Activated naive CD4-positive, alpha-beta T cell treated with anti-CD3 and anti-CD28 coated beads for 36 hours (primary cell): ENCODE measurements around the gene ORM1. TPM values are rescaled to one million over a fixed set of nuclear protein-coding genes. Genes with fewer than 3 reads are reported as not detected.

Experiments used
- CTCF ChIA-PET: fragments of 350-600 bp; sonication (Branson Sonifier 250); formaldehyde crosslinking; loops from one replicate; lab custom pipeline; 2021; ENCODE audit warnings: antibody characterized with exemption; lab: Charles Lee
- DNase-seq: peaks from one replicate; pipeline ENCODE4 v3.0.0-alpha.2; 2020
- H3K27ac Mint-ChIP-seq: one replicate; pipeline ENCODE4 v1.8.0; 2021; ENCODE audit warnings: mild to moderate bottlenecking, mixed read lengths
- H3K27me3 Mint-ChIP-seq: one replicate; pipeline ENCODE4 v1.8.0; 2021; ENCODE audit warnings: low read depth, mixed read lengths
- H3K36me3 Mint-ChIP-seq: one replicate; pipeline ENCODE4 v1.8.0; 2021; ENCODE audit warnings: low read depth, mixed read lengths
- H3K4me1 Mint-ChIP-seq: one replicate; pipeline ENCODE4 v1.8.0; 2021; ENCODE audit warnings: low read depth, mixed read lengths
- H3K4me3 Mint-ChIP-seq: one replicate; pipeline ENCODE4 v1.8.0; 2021; ENCODE audit warnings: mild to moderate bottlenecking, moderate library complexity, mixed read lengths
- H3K9me3 Mint-ChIP-seq: one replicate; pipeline ENCODE4 v1.8.0; 2021; ENCODE audit warnings: mixed read lengths
- intact Hi-C: fragments of 100-400 bp; cut with micrococcal nuclease; formaldehyde crosslinking; loops from one replicate; pipeline ENCODE4 v1.15.1; 2023
- total RNA-seq, 2 experiments: library from RNA; stranded (reverse); gene quantifications; one replicate each; pipeline ENCODE4 v1.2.3, GENCODE V29; 2021

ORM1 gene
- total RNA-seq, 2 experiments from 2014 or later = not detected

DNA sequence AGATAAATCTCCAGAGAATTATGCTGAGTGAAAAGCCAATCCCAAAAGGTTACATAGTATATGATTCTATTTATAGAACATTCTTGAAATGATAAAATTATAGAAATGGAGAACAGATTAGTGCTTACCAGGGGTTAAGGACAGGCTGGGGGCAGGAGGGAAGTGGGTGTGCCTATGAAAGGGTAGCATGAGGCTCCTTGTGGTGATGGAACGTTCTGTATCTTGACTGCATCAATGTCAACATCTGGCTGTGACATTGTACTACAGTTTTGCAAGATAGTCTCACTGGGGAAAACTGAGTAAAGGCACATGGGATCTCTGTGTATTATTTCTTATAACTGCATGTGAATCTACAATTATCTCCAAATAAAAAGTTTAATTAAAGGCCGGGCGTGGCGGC, 29.0 kb downstream of the ORM1 start:
- Mint-ChIP-seq H3K27me3 (no peaks in the 10 kb centered on the region), H3K4me1 (peaks cover 52% of the 10 kb centered on the region), H3K36me3 (peaks cover 57% of the 10 kb centered on the region), H3K4me3 (no peak overlapping the region), H3K9me3 (no peaks in the 10 kb centered on the region), H3K27ac (peak overlapping the region; percentile 79)
- DNase-seq = no peak
- intact Hi-C loops = no loop called here
- CTCF ChIA-PET = interaction anchor here (1.2 to 1.5 kb wide), 2 partner anchors 13 to 38 kb away, joined by 4 to 5 read pairs; no protein-coding TSS in a partner anchor

DNA sequence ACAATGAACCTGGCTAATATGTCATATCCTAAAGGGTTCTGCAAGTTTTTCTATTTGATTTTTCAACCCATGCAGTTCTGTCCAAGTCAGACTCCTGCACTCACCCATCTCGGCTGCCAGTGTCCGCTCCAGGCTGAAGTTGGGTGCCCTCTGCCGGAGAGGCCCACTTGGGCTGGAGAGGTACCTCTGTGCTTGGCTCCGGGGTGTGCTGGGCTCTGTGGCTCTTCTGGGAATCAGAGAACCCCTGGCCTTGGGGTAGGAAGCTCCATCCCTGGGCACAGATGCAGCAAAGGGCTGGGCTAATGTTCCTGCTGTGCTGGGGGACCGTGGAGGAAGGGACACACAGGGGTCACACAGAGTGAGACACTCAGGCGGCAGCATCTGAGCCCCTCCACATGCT, 32.9 kb downstream of the ORM1 start:
- H3K4me1 Mint-ChIP-seq = peaks cover 41% of the 10 kb centered on the region
- CTCF ChIA-PET = interaction anchor here (0.8 kb wide), 1 partner anchor 13 kb away, joined by 3 read pairs; no protein-coding TSS in a partner anchor
- H3K27ac Mint-ChIP-seq = peak overlapping the region; percentile 20
- intact Hi-C loops = no loop called here
- no peak overlapping the region for H3K4me3 Mint-ChIP-seq
- no peaks in the 10 kb centered on the region for H3K27me3 Mint-ChIP-seq
- no peak for DNase-seq
- H3K9me3 Mint-ChIP-seq = no peaks in the 10 kb centered on the region
- peaks cover 52% of the 10 kb centered on the region for H3K36me3 Mint-ChIP-seq

DNA sequence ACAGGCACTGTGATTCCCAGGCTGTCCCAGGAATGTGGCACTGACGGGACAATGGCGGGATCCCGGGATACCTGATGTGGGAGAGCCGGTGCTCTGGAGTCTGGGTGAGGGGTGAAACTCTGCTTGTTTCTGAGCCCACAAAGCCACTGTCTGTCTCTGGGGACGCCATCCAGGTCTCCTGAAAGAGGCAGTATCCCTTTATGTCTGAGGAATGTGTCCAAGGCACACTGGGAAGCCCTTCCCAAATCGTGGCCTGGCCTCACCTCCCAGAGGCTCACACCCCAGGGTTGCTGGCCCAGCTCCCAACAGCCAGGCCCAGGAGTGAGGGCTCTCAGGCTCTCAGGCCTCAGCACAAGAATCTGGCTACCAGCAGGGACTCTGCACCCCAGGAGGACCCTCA, 33.9 kb downstream of the ORM1 start:
- Mint-ChIP-seq H3K4me1 (peaks cover 41% of the 10 kb centered on the region), H3K27ac (peak overlapping the region; percentile 20), H3K9me3 (no peaks in the 10 kb centered on the region), H3K36me3 (peaks cover 54% of the 10 kb centered on the region), H3K4me3 (no peak overlapping the region), H3K27me3 (no peaks in the 10 kb centered on the region)
- no peak for DNase-seq
- intact Hi-C loops = no loop called here
- CTCF ChIA-PET = no interaction called here

DNA sequence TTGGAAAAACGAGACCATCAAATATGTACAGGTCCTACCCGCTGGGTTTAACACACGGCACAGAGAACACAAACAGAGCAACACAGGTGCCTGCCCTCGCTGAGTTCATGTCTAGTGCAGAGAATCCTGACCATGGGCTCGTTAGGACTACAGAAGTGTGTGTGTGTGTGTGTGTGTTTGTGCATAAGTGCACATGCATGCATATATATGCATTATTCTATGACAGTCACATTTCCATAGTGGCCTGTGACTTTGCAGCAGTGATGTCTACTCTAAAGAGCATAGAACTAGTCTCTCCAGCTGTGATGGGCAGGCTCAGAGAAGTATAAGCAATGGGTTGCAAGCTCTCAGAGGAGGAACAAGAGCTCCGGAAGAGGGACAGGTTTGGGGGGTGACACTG, 34.5 kb downstream of the ORM1 start:
- peak overlapping the region; percentile 61 for H3K27ac Mint-ChIP-seq
- intact Hi-C loops = no loop called here
- no peak overlapping the region for H3K4me3 Mint-ChIP-seq
- no peaks in the 10 kb centered on the region for H3K9me3 Mint-ChIP-seq
- peaks cover 36% of the 10 kb centered on the region for H3K4me1 Mint-ChIP-seq
- CTCF ChIA-PET = interaction anchor here (0.9 kb wide), 1 partner anchor 22 kb away, joined by 3 read pairs; no protein-coding TSS in a partner anchor
- H3K27me3 Mint-ChIP-seq = no peaks in the 10 kb centered on the region
- peaks cover 52% of the 10 kb centered on the region for H3K36me3 Mint-ChIP-seq
- no peak for DNase-seq

DNA sequence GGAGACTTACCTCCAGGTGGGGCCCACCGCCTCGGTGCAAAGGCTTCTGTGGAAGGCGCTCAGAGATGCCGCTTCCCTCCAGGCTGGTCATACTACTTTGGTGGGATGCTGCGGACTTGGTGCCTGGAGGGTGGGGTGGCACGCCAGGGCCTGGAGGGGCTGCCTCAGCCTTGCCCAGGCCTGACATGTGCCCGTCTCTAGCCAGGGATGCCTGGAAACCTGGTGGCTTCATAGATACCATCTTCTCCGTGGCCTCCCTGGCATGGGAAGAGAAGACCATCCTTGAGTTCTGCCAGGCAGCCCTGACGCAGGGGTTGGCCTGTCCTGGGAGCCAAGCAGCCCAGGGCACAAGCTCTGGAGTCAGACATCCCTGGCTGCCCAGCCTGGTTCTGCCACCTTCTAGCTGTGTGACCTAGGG, 35.0 kb downstream of the ORM1 start:
- no peak overlapping the region for H3K4me3 Mint-ChIP-seq
- CTCF ChIA-PET = interaction anchor here (0.9 kb wide), 1 partner anchor 22 kb away, joined by 3 read pairs; no protein-coding TSS in a partner anchor
- no peaks in the 10 kb centered on the region for H3K27me3 Mint-ChIP-seq
- H3K27ac Mint-ChIP-seq = no peak overlapping the region
- peaks cover 33% of the 10 kb centered on the region for H3K4me1 Mint-ChIP-seq
- H3K9me3 Mint-ChIP-seq = no peaks in the 10 kb centered on the region
- DNase-seq = no peak
- intact Hi-C loops = no loop called here
- peaks cover 51% of the 10 kb centered on the region for H3K36me3 Mint-ChIP-seq

DNA sequence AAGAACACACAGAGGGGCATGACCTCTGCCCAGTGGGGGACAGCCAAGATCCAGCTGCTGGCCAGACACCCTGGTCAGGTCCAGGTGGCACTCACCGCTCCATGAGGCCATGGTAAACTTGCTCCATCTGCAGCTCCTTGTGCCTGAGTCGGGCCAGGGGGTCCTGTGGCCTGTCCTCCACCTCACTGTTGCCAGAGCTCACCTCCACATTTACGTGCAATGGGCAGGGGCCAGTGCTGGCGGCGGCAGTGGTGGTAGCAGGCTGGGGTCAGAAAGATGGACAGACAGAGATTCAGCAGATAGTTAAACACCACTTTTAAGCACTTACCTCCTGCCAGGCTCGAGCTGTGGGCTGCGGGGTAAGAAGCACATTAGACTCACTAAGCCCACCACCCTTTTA, 36.9 kb downstream of the ORM1 start:
- CTCF ChIA-PET = no interaction called here
- intact Hi-C loops = no loop called here

DNA sequence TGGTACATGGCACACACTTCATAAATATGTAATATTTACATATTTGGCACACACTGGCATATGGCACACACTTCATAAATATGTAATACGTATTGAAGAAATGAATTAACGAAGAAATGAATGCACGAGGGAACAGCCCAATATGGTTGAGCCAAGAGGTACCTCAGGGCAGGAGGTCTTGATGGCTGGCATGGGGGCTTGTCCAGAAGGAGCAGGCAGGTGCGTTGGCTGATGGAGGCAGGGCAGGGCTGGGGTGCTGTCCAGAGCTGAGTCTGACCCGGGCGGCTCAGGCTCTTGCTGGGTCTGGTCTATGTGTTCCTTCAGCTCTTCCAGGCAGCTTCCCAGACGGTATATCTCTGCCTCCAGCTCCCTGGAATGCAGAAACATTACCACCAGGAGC, 38.6 kb downstream of the ORM1 start:
- Mint-ChIP-seq H3K27ac (peak overlapping the region; percentile 75), H3K9me3 (no peaks in the 10 kb centered on the region), H3K27me3 (no peaks in the 10 kb centered on the region), H3K4me1 (peaks cover 62% of the 10 kb centered on the region), H3K4me3 (no peak overlapping the region), H3K36me3 (peaks cover 74% of the 10 kb centered on the region)
- DNase-seq = no peak
- intact Hi-C loops = no loop called here
- CTCF ChIA-PET = interaction anchor here (0.7 to 1.7 kb wide), 3 partner anchors 8 to 47 kb away, joined by 3 to 5 read pairs (median 4); no protein-coding TSS in a partner anchor

More for the DNA sequence above, 36.9 kb downstream of the ORM1 start:
- H3K4me1 Mint-ChIP-seq = peaks cover 48% of the 10 kb centered on the region
- peaks cover 64% of the 10 kb centered on the region for H3K36me3 Mint-ChIP-seq
- DNase-seq = no peak
- H3K27me3 Mint-ChIP-seq = no peaks in the 10 kb centered on the region
- no peak overlapping the region for H3K4me3 Mint-ChIP-seq
- no peaks in the 10 kb centered on the region for H3K9me3 Mint-ChIP-seq
- peak overlapping the region; percentile 75 for H3K27ac Mint-ChIP-seq

DNA sequence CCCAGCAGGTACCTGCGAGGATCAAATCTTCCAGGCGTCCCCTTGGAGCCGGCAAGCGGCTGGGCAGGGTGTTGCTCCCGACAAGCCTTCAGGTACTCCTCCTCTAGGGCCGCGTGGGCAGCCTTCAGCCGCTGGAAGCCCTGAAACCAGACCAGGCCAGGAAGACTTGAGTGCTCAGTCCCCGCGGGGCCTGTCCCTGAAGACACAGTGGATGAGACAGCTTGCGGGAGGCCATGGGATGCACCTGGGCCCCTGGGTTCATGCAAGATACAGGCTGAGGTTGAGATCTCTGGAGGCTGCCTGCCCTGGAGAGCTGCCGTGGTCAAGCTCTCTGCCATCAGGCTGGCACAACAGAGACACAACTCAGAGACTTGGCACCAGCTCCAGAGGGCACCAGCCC, 39.5 kb downstream of the ORM1 start:
- no peak overlapping the region for H3K4me3 Mint-ChIP-seq
- CTCF ChIA-PET = interaction anchor here (1.1 to 1.7 kb wide), 4 partner anchors 9 to 25 kb away, joined by 3 to 5 read pairs (median 4); no protein-coding TSS in a partner anchor
- peaks cover 80% of the 10 kb centered on the region for H3K36me3 Mint-ChIP-seq
- no peaks in the 10 kb centered on the region for H3K27me3 Mint-ChIP-seq
- H3K27ac Mint-ChIP-seq = peak overlapping the region; percentile 94
- intact Hi-C loops = no loop called here
- no peak for DNase-seq
- H3K9me3 Mint-ChIP-seq = no peaks in the 10 kb centered on the region
- peaks cover 68% of the 10 kb centered on the region for H3K4me1 Mint-ChIP-seq

DNA sequence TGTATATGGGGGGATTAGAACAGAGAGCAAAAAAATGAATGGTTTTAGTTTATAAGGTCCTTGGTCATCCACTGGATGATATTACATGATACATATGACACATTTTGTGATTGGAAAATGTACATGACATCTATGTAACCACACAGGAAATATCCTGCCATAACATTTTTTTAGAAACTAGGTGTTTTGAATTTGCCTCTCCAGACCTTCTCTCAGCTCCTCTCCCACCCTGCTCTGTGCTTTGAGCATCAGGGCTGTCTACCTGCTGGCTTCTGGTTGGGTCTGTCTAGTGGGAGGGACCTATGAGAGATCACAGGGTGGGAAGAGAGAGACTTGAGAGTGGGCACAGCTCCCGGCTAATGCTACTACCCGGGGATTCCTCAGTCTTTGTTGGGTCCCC, 40.5 kb downstream of the ORM1 start:
- Mint-ChIP-seq H3K27me3 (no peaks in the 10 kb centered on the region), H3K4me1 (peaks cover 73% of the 10 kb centered on the region)
- CTCF ChIA-PET = interaction anchor here (1.1 to 1.7 kb wide), 6 partner anchors 10 to 31 kb away, joined by 3 to 7 read pairs (median 4); no protein-coding TSS in a partner anchor

DNA sequence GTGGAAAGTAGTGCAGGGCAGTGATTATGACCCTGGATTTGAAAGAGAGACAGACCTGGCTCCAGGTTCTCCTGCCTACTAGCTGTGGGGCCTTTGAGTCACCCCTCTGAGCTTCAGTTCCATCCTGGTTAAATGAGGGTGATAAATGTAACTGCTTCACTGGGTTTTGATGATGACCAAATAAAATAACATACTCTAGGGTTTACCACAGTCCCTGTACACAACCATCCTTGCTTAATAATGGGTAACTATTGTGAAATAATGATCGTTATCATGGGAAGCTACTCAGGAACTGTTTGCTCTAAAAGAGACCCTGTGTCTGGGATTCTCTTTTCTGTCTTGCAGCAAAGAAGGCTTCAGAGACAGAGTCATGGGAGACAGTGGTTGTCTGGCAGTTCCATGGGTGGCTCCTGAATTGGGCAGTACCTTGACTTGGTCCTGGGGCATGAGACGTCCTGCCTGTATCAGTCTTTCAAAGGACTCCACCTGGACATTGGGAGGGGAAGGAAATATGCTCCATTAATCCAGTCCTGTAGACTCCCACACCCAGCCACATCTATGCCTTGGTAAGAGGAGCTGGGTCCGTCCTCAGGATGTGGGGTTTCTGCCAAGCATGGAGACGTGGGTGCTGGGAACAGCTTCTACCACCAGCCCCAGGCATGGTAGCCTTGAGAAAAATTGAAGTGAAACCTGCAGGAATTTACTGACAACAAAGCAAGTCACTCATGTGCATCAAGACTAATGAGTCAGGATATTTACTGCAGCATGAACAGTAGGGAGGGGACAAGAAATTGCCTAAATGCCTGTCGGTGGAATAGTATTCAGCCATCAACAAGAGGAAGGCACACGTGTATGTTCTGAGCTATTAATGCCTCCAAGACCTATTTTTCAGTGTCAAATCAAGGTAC, 41.5 kb downstream of the ORM1 start:
- intact Hi-C loops = no loop called here
- no peak for DNase-seq
- Mint-ChIP-seq H3K27ac (peak overlapping the region; percentile 94), H3K9me3 (no peaks in the 10 kb centered on the region), H3K36me3 (peaks cover 76% of the 10 kb centered on the region), H3K27me3 (no peaks in the 10 kb centered on the region), H3K4me1 (peaks cover 73% of the 10 kb centered on the region), H3K4me3 (no peak overlapping the region)
- CTCF ChIA-PET = interaction anchor here (1.2 to 2.4 kb wide), 6 partner anchors 13 to 42 kb away, joined by 3 to 9 read pairs (median 6); partner anchors contain the start of gene AKNA

More for the DNA sequence above, 40.5 kb downstream of the ORM1 start:
- intact Hi-C loops = loop anchor here (1.0 kb wide), 1 partner anchor 9 kb away; no protein-coding TSS in a partner anchor
- Mint-ChIP-seq H3K9me3 (no peaks in the 10 kb centered on the region), H3K4me3 (no peak overlapping the region), H3K27ac (peak overlapping the region; percentile 94), H3K36me3 (peaks cover 83% of the 10 kb centered on the region)
- no peak for DNase-seq

DNA sequence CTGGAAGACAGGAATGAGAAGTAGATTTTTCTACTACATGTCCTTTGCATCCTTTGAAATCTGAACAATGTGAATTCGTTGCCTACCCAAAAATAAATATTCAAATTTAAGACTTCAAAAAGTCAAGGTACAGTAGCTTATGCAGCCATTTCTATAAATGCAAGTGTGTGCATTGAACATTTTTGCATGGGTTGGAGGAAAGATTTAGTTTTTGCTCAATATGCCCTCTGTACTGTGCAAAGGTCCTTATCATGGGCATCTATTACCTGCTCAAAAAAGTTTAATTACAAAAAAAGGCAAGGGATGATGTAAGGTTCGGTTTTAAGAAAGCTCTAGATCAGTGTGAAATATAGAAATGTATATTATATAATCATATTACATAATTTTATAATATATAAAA, 42.3 kb downstream of the ORM1 start:
- CTCF ChIA-PET = interaction anchor here (0.6 to 2.4 kb wide), 6 partner anchors 13 to 1056 kb away, joined by 3 to 9 read pairs (median 4); partner anchors contain the start of gene AKNA
- Mint-ChIP-seq H3K36me3 (peaks cover 74% of the 10 kb centered on the region), H3K4me3 (no peak overlapping the region), H3K4me1 (peaks cover 73% of the 10 kb centered on the region), H3K27me3 (no peaks in the 10 kb centered on the region), H3K9me3 (no peaks in the 10 kb centered on the region), H3K27ac (peak overlapping the region; percentile 94)
- intact Hi-C loops = no loop called here
- DNase-seq = no peak
